Caco-2 (cell line): ENCODE measurements around the gene SUSD2. TPM values are rescaled to one million over a fixed set of nuclear protein-coding genes. Genes with fewer than 3 reads are reported as not detected.
A peak's percentile ranks its signal among the peaks of the same experiment; 100 is the strongest.
"Not testable (repeated sequence)": the region's sequence is repeated elsewhere in the genome, so short reads cannot be mapped to it uniquely, and the experiment has no call there.

ENCODE experiments used
- BruUV-seq: library from RNA; stranded (reverse); fragments of 400-500 nt; replicated peaks from 2 replicates; lab custom pipeline; 2021; lab: Mats Ljungman, UMichigan
- CTCF ChIA-PET: fragments of 300-600 bp; sonication (Branson Sonifier 250); formaldehyde crosslinking; loops from one replicate; lab custom pipeline; 2022; ENCODE audit warnings: antibody characterized with exemption; lab: Charles Lee
- POLR2A ChIA-PET: fragments of 300-600 bp; sonication (Branson Sonifier 250); formaldehyde crosslinking; loops from one replicate; lab custom pipeline; 2022; ENCODE audit warnings: antibody characterized with exemption; lab: Charles Lee
- DNase-seq, 2 experiments: peaks; one replicate each; pipeline versions ENCODE4 v3.0.0 to v3.0.0-alpha.2; 2020 to 2022
- H3K27me3 ChIP-seq: replicated peaks from 2 replicates; pipeline ENCODE4 v1.6.0; 2011; ENCODE audit warnings: low read length; ENCODE audit not compliant: control insufficient read depth, insufficient read depth
- H3K36me3 ChIP-seq: 2 replicates; pipeline ENCODE4 v1.5.1; 2011; ENCODE audit warnings: low read length; ENCODE audit not compliant: control insufficient read depth, insufficient read depth
- H3K4me1 ChIP-seq: fragments of 250-450 bp; sonication (Bioruptor Pico); 2 replicates; pipeline ENCODE4 v1.5.1; 2020; ENCODE audit warnings: mild to moderate bottlenecking
- H3K4me3 ChIP-seq: 2 replicates; pipeline ENCODE4 v1.5.1; 2011; ENCODE audit warnings: low read depth, mild to moderate bottlenecking, control low read depth, low read length
- H3K9me3 ChIP-seq: fragments of 250-450 bp; sonication (Bioruptor Pico); 2 replicates; pipeline ENCODE4 v1.5.1; 2020; ENCODE audit warnings: mild to moderate bottlenecking, moderate library complexity
- H3K27ac Mint-ChIP-seq: one replicate; pipeline ENCODE4 v1.8.0; 2022; ENCODE audit warnings: mixed read lengths; ENCODE audit not compliant: unreplicated experiment
- H3K27me3 Mint-ChIP-seq: one replicate; pipeline ENCODE4 v1.8.0; 2022; ENCODE audit warnings: mixed read lengths; ENCODE audit not compliant: insufficient read depth, unreplicated experiment
- H3K36me3 Mint-ChIP-seq: one replicate; pipeline ENCODE4 v1.8.0; 2022; ENCODE audit warnings: mild to moderate bottlenecking, mixed read lengths; ENCODE audit not compliant: insufficient read depth, unreplicated experiment
- H3K4me1 Mint-ChIP-seq: one replicate; pipeline ENCODE4 v1.8.0; 2022; ENCODE audit warnings: low read depth, mixed read lengths; ENCODE audit not compliant: unreplicated experiment
- H3K4me3 Mint-ChIP-seq: one replicate; pipeline ENCODE4 v1.8.0; 2022; ENCODE audit warnings: mild to moderate bottlenecking, moderate library complexity, mixed read lengths; ENCODE audit not compliant: unreplicated experiment
- H3K9me3 Mint-ChIP-seq: one replicate; pipeline ENCODE4 v1.8.0; 2022; ENCODE audit warnings: mixed read lengths; ENCODE audit not compliant: unreplicated experiment
- intact Hi-C: fragments of 100-400 bp; cut with micrococcal nuclease; formaldehyde crosslinking; loops from one replicate; pipeline ENCODE4 v1.10.0; 2022; ENCODE audit not compliant: unreplicated experiment
- total RNA-seq: library from RNA; stranded (reverse); gene quantifications from 2 replicates; pipeline ENCODE4 v1.2.3, GENCODE V29; 2022
- TF ChIP-seq, protein P1 (sequence below), 2 experiments: fragments of 200-600 bp in 1 of 2; IDR thresholded peaks; 1 replicate in 1 of 2; 2 replicates in 1 of 2; pipeline versions ENCODE4 v1.5.1 to v1.8.0; 2011 to 2022; ENCODE audit warnings: antibody characterized with exemption in 1 of 2, control low read depth in 1 of 2, inconsistent platforms in 1 of 2, low read depth in 1 of 2, low read length in 1 of 2, mild to moderate bottlenecking in 1 of 2, moderate library complexity in 1 of 2; ENCODE audit not compliant: insufficient read depth in 1 of 2, severe bottlenecking in 1 of 2, unreplicated experiment in 1 of 2

SUSD2 gene
- total RNA-seq, 1 experiment from 2014 or later, result 7.0 TPM

DNA sequence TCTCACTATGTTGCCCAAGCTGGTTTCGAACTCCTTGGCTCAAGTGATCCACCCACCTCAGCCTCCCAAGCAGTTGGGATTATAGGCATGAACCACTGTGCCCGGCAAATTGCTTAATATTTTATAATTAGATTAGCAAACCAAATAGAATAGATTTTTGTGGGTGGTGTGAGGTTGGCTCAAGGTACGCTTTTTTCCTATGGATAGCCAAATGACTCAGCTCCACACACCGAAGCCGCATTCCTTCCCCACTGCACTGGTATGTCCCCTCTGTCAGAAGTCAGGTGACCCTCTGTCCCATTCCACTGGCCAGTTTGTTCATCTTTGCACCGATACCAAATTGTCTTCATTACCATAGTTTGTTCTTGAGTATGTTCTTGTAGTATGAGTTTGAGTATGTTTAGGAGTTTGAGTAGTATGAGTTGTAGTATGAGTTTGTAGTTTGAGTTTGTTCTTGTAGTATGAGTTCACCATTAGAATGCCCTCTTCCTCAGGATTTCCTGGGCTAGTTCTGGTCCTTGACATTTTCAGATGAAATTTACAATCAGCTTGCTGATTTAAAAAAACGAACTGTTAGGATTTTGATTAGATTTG, 19.4 kb downstream of the SUSD2 start:
- TF ChIP-seq, protein P1, sequence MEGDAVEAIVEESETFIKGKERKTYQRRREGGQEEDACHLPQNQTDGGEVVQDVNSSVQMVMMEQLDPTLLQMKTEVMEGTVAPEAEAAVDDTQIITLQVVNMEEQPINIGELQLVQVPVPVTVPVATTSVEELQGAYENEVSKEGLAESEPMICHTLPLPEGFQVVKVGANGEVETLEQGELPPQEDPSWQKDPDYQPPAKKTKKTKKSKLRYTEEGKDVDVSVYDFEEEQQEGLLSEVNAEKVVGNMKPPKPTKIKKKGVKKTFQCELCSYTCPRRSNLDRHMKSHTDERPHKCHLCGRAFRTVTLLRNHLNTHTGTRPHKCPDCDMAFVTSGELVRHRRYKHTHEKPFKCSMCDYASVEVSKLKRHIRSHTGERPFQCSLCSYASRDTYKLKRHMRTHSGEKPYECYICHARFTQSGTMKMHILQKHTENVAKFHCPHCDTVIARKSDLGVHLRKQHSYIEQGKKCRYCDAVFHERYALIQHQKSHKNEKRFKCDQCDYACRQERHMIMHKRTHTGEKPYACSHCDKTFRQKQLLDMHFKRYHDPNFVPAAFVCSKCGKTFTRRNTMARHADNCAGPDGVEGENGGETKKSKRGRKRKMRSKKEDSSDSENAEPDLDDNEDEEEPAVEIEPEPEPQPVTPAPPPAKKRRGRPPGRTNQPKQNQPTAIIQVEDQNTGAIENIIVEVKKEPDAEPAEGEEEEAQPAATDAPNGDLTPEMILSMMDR (IDR thresholded peaks at IDR 0.05; ENCODE audit: insufficient read depth in 1 of 2, low read depth in 1 of 2, low read length in 1 of 2, severe bottlenecking in 1 of 2, unreplicated experiment in 1 of 2), result no peak
- Mint-ChIP-seq H3K27me3 (no peaks in the 10 kb centered on the region), H3K36me3 (no peaks in the 10 kb centered on the region), H3K27ac (peak overlapping the region; percentile 91), H3K4me3 (no peak overlapping the region), H3K4me1 (peaks cover 33% of the 10 kb centered on the region), H3K9me3 (peaks cover 17% of the 10 kb centered on the region)
- H3K27me3 ChIP-seq, result no peaks in the 10 kb centered on the region
- no peaks in the 10 kb centered on the region for H3K36me3 ChIP-seq
- peak; percentile 50 to 74 for DNase-seq
- POLR2A ChIA-PET, result no interaction called here
- BruUV-seq, result no TSS peak
- intact Hi-C loops, result no loop called here
- CTCF ChIA-PET, result no interaction called here
- no peak overlapping the region for H3K4me3 ChIP-seq
- H3K9me3 ChIP-seq, result peaks cover 12% of the 10 kb centered on the region
- peaks cover 77% of the 10 kb centered on the region for H3K4me1 ChIP-seq

GRCh38 chr22:24201681-24202614, 20.7 kb downstream of the SUSD2 start:
- TF ChIP-seq, protein P1 (IDR thresholded peaks at IDR 0.05; ENCODE audit: insufficient read depth in 1 of 2, low read depth in 1 of 2, low read length in 1 of 2, severe bottlenecking in 1 of 2, unreplicated experiment in 1 of 2), result no peak
- H3K9me3 Mint-ChIP-seq, result peaks cover 17% of the 10 kb centered on the region
- no peaks in the 10 kb centered on the region for H3K27me3 Mint-ChIP-seq
- POLR2A ChIA-PET, result no interaction called here
- DNase-seq, result no peak
- CTCF ChIA-PET, result no interaction called here
- Histone ChIP-seq H3K4me1 (peaks cover 73% of the 10 kb centered on the region), H3K4me3 (no peak overlapping the region), H3K36me3 (no peaks in the 10 kb centered on the region), H3K9me3 (peaks cover 13% of the 10 kb centered on the region), H3K27me3 (no peaks in the 10 kb centered on the region)
- peak overlapping the region; percentile 91 for H3K27ac Mint-ChIP-seq
- H3K4me1 Mint-ChIP-seq, result peaks cover 37% of the 10 kb centered on the region
- intact Hi-C loops, result no loop called here
- H3K36me3 Mint-ChIP-seq, result peaks cover 7% of the 10 kb centered on the region
- peak overlapping the region; percentile 30 for H3K4me3 Mint-ChIP-seq
- BruUV-seq, result no TSS peak

DNA sequence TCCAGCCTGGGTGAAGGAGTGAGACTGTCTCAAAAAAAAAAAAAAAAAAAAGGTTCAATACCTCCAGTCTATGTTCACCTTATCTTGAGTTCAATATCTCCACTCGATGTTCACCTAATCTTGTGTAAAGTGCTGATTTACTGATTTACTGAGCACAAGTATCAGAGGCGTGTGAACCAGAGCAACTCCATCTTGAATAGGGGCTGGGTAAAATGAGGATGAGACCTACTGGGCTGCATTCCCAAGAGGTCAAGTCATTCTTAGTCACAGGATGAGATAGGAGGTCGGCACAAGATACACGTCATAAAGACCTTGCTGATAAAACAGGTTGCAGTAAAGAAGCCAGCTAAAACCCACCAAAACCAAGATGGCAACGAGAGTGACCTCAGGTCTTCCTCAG, 22.6 kb downstream of the SUSD2 start:
- H3K27ac Mint-ChIP-seq, result peak overlapping the region; percentile 70
- peaks cover 49% of the 10 kb centered on the region for H3K4me1 Mint-ChIP-seq
- Histone ChIP-seq H3K9me3 (peaks cover 13% of the 10 kb centered on the region), H3K4me1 (peaks cover 73% of the 10 kb centered on the region)
- H3K4me3 ChIP-seq, intact Hi-C loops, H3K27me3 Mint-ChIP-seq, DNase-seq, H3K36me3 ChIP-seq, BruUV-seq, H3K4me3 Mint-ChIP-seq, H3K36me3 Mint-ChIP-seq, POLR2A ChIA-PET, CTCF ChIA-PET, H3K27me3 ChIP-seq: not testable (repeated sequence)
- peaks cover 17% of the 10 kb centered on the region for H3K9me3 Mint-ChIP-seq
